Prostate gland (tissue), 2 donors: Measurements from ENCODE around the gene GPR171. TPM values are rescaled to one million over a fixed set of nuclear protein-coding genes. Genes with fewer than 3 reads are reported as not detected.

Source experiments
- DNase-seq: peaks from one replicate; pipeline ENCODE4 v3.0.0-alpha.2; 2019; ENCODE audit warnings: low spot score
- H3K27ac ChIP-seq, 2 donors: fragments of 200-600 bp; sonication (generic); 2 replicates each; pipeline ENCODE4 v1.5.1; 2017 to 2019
- H3K27me3 ChIP-seq: fragments of 200-600 bp; sonication (generic); replicated peaks from 2 replicates; pipeline ENCODE4 v1.5.1; 2019; ENCODE audit not compliant: insufficient read depth
- H3K36me3 ChIP-seq, 2 donors: fragments of 200-600 bp; sonication (generic); 1 replicate in 1 of 2; 2 replicates in 1 of 2; pipeline versions ENCODE4 v1.5.1 to v1.8.1; 2017 to 2019
- H3K4me1 ChIP-seq: fragments of 200-600 bp; sonication (generic); replicated peaks from 2 replicates; pipeline ENCODE4 v1.5.1; 2019
- H3K4me3 ChIP-seq, 2 donors: fragments of 200-600 bp; sonication (generic); 2 replicates each; pipeline ENCODE4 v1.5.1; 2017 to 2019
- H3K9me3 ChIP-seq: fragments of 200-600 bp; sonication (generic); 2 replicates; pipeline ENCODE4 v1.5.1; 2017
- POLR2A ChIP-seq: fragments of 450-650 bp; IDR thresholded peaks from one replicate; pipeline ENCODE4 v1.6.1; 2016; ENCODE audit warnings: antibody characterized with exemption, mild to moderate bottlenecking
- POLR2AphosphoS5 ChIP-seq: sonication (generic); formaldehyde crosslinking; IDR thresholded peaks from one replicate; pipeline ENCODE4 v1.6.1; 2017; ENCODE audit warnings: antibody characterized with exemption
- WGBS: methylation state at CpG from one replicate; pipeline ENCODE4 v1.1.5; 2018; 5-methylcytosine and 5-hydroxymethylcytosine counted together
- intact Hi-C: fragments of 100-400 bp; cut with DNase I; formaldehyde crosslinking; loops from one replicate; pipeline ENCODE4 v1.14.2; 2022
- total RNA-seq, 2 donors: library from RNA; depleted of rRNA; stranded (reverse); fragments of >200 nt; gene quantifications; one replicate each; pipeline ENCODE4 v1.1.0, GENCODE V29; 2016
- TF ChIP-seq, protein P1 (sequence below), 4 experiments: fragments of 200-600 bp in 2 of 4; fragments of 450-650 bp in 2 of 4; sonication (generic) in 2 of 4; IDR thresholded peaks; 1 replicate in 3 of 4; 2 replicates in 1 of 4; pipeline ENCODE4 v1.5.1; 2016 to 2019; ENCODE audit warnings: antibody characterized with exemption in 4 of 4, mild to moderate bottlenecking in 2 of 4, moderate library complexity in 2 of 4

The GPR171 gene
- total RNA-seq, 2 donors from 2014 or later, result 0.18 to 0.85 TPM

DNA sequence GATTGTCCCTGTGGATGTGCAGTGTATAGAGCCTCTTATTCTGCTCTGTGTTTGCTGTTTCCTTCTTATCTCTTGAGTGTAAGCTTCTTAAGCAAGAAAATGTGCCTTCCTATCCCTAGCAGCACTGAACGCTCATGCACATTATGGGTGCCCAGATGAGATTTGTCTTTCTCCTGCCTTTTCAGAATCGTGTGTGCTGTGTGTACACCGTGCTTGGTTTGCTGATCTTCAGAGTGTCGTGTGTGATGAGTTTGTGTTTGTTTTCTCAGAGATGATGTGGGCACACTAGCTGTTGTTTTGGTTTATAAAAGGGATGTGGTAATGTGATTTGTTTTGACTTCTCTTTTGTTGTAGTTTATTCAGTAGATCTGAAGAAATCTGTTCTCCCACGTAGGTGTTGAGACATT is 19.7 kb downstream of the GPR171 start:
- H3K27ac ChIP-seq, result no peak overlapping the region
- no peak for DNase-seq
- H3K36me3 ChIP-seq, result no peaks in the 10 kb centered on the region
- no peaks in the 10 kb centered on the region for H3K4me1 ChIP-seq
- intact Hi-C loops, result no loop called here
- no peaks in the 10 kb centered on the region for H3K27me3 ChIP-seq
- 65% methylated on average over 5 of the region's 5 CpGs for WGBS
- TF ChIP-seq POLR2A, result no peak
- TF ChIP-seq, protein P1, sequence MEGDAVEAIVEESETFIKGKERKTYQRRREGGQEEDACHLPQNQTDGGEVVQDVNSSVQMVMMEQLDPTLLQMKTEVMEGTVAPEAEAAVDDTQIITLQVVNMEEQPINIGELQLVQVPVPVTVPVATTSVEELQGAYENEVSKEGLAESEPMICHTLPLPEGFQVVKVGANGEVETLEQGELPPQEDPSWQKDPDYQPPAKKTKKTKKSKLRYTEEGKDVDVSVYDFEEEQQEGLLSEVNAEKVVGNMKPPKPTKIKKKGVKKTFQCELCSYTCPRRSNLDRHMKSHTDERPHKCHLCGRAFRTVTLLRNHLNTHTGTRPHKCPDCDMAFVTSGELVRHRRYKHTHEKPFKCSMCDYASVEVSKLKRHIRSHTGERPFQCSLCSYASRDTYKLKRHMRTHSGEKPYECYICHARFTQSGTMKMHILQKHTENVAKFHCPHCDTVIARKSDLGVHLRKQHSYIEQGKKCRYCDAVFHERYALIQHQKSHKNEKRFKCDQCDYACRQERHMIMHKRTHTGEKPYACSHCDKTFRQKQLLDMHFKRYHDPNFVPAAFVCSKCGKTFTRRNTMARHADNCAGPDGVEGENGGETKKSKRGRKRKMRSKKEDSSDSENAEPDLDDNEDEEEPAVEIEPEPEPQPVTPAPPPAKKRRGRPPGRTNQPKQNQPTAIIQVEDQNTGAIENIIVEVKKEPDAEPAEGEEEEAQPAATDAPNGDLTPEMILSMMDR (IDR thresholded peaks at IDR 0.05), result no peak
- TF ChIP-seq POLR2AphosphoS5, result no peak
- no peaks in the 10 kb centered on the region for H3K9me3 ChIP-seq
- no peak overlapping the region for H3K4me3 ChIP-seq

DNA sequence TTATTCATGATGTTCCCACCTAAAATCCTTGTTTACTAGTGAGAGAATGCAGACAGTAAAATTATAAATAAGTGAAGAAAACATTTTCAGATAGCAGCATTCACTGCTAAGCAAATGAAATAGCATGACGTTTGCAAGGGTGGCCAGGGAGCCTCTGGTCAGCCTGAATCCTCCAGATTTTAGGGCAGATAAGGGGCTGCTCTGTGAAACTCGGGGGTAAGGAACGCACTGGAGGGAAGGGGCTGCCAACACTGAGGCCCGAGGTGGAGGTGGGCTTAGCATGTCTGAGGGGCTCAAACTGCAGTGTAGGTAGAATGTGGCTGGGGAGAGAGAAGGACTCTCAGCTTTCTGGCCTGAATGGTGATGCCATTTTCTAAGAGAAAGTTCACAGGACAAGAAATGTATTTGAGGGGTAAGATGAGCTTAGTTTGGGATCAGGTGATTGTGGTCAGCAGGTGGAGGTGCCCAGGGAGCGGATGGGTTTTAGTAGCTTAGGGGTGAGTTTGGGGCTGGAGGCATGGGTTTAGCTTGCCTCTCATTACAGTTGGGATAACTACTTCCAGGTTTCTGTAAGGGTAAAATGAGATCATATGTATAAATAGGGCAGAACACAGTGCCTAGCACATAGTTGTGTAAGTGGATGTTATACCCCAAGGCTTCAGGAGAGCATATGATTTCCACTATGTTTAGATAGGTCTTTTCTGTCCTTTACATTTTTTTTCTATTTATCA is 20.5 kb downstream of the GPR171 start:
- H3K27ac ChIP-seq, result no peak overlapping the region
- no peaks in the 10 kb centered on the region for H3K4me1 ChIP-seq
- DNase-seq, result no peak
- intact Hi-C loops, result no loop called here
- H3K9me3 ChIP-seq, result no peaks in the 10 kb centered on the region
- WGBS, result 52% methylated on average over 5 of the region's 5 CpGs
- H3K4me3 ChIP-seq, result no peak overlapping the region
- TF ChIP-seq, protein P1 (IDR thresholded peaks at IDR 0.05), result no peak
- no peak for TF ChIP-seq POLR2A
- no peak for TF ChIP-seq POLR2AphosphoS5
- H3K36me3 ChIP-seq, result no peaks in the 10 kb centered on the region
- H3K27me3 ChIP-seq, result no peaks in the 10 kb centered on the region

DNA sequence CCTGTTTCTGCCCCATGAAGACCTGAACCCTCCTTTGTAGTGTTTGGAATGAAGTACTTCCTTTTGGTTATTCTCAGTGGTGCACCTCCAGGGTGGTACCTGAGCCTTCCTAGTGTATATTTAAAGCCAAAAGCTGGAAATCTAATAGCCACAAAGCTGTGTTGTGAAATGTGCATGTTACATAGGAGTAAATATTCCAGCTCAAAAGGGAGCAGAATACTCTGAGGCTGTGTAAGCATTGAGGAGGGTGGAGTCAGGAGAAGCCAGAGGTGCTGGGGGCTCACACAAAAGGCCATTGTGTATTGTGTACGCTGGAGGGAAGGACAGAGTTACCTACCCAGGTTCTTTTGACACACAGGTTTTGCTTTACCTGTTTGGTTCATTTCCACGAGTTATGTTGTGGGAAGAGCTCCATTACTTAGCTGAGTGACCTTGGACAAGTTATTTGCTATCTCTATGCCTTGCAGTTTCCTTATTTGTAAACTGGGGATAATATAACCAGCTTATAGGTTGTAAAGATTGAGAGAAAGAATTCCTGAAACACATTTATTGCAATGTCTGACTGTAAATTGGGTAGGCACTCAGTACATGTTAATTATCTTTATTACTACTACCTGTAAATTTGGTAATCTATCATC is 24.7 kb downstream of the GPR171 start:
- H3K9me3 ChIP-seq, result no peaks in the 10 kb centered on the region
- WGBS, result 55% methylated on average over 2 of the region's 2 CpGs
- no peak overlapping the region for H3K4me3 ChIP-seq
- H3K36me3 ChIP-seq, result no peaks in the 10 kb centered on the region
- intact Hi-C loops, result no loop called here
- no peak for DNase-seq
- no peak overlapping the region for H3K27ac ChIP-seq
- no peaks in the 10 kb centered on the region for H3K27me3 ChIP-seq
- TF ChIP-seq, protein P1 (IDR thresholded peaks at IDR 0.05), result no peak
- TF ChIP-seq POLR2A, result no peak
- TF ChIP-seq POLR2AphosphoS5, result no peak
- no peaks in the 10 kb centered on the region for H3K4me1 ChIP-seq

DNA sequence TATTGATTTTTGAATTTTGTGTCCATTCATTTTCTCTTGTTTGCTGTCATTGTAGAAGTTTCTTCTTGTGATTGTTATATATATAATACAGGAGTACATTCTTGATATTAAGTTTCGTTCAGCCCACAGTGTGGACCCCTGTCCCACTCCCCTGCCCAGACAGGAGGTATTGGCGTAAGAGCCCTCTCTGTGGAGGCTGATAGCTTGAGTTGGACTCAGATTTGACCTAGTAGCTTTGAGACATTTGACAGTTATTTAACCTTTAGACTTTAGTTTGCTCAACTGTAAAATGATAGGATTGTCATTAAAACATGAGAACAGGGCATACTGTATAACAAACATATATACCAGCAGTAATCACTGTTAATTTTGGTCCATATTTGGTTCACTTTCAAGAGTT is 27.1 kb downstream of the GPR171 start:
- intact Hi-C loops, result no loop called here
- TF ChIP-seq POLR2A (no peak), POLR2AphosphoS5 (no peak)
- TF ChIP-seq, protein P1 (IDR thresholded peaks at IDR 0.05), result no peak

DNA sequence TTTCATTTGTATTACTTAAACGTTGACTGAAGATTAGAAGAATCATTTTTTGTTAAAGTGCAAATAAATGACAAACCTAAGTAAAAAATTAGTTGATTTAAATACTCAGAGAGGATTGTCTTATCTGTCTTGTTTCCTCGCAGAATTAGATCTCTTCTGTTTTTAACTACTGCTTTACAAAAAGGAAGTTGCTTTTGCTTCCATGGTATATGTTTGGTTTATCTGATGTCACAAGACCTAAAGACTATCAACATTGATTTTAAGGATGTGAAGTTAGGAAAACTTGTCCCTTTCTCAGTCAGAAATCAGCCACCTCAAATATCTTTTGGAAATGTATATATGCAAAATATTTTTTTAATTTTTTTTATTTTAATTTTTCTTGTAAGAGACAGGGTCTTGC is 28.7 kb downstream of the GPR171 start:
- no peaks in the 10 kb centered on the region for H3K36me3 ChIP-seq
- TF ChIP-seq POLR2A (no peak), POLR2AphosphoS5 (no peak)
- TF ChIP-seq, protein P1 (IDR thresholded peaks at IDR 0.05), result no peak
- intact Hi-C loops, result no loop called here
- H3K4me3 ChIP-seq, result no peak overlapping the region
- no peak for DNase-seq
- no peaks in the 10 kb centered on the region for H3K4me1 ChIP-seq
- no peaks in the 10 kb centered on the region for H3K9me3 ChIP-seq
- 72% methylated on average over 2 of the region's 2 CpGs for WGBS
- H3K27me3 ChIP-seq, result no peaks in the 10 kb centered on the region
- H3K27ac ChIP-seq, result no peak overlapping the region

More for the DNA sequence above, 27.1 kb downstream of the GPR171 start:
- no peak overlapping the region for H3K27ac ChIP-seq
- H3K4me1 ChIP-seq, result no peaks in the 10 kb centered on the region
- H3K9me3 ChIP-seq, result no peaks in the 10 kb centered on the region
- H3K27me3 ChIP-seq, result no peaks in the 10 kb centered on the region
- DNase-seq, result no peak
- no peaks in the 10 kb centered on the region for H3K36me3 ChIP-seq
- no peak overlapping the region for H3K4me3 ChIP-seq
- WGBS, result 96% methylated on average over 2 of the region's 2 CpGs
